Keratinocyte (primary cell): Measurements from ENCODE around the gene SLC30A7.

ENCODE experiments used
- EZH2 ChIP-seq: IDR thresholded peaks from one replicate; pipeline ENCODE4 v1.6.1; 2012; ENCODE audit warnings: inconsistent platforms, mild to moderate bottlenecking, low read length, moderate library complexity
- TF ChIP-seq, protein P1 (sequence below), 3 experiments: IDR thresholded peaks in 1 of 3; conservative IDR thresholded peaks in 1 of 3; optimal IDR thresholded peaks in 1 of 3; 2 replicates in 2 of 3; 3 replicates in 1 of 3; pipeline versions ENCODE3 to v1.5.1; 2011; ENCODE audit warnings: low read length in 3 of 3, mild to moderate bottlenecking in 3 of 3, moderate library complexity in 2 of 3, control low read depth in 1 of 3, inconsistent platforms in 1 of 3; ENCODE audit not compliant: insufficient read depth in 2 of 3; ENCODE audit errors: extremely low read depth in 1 of 3

DNA sequence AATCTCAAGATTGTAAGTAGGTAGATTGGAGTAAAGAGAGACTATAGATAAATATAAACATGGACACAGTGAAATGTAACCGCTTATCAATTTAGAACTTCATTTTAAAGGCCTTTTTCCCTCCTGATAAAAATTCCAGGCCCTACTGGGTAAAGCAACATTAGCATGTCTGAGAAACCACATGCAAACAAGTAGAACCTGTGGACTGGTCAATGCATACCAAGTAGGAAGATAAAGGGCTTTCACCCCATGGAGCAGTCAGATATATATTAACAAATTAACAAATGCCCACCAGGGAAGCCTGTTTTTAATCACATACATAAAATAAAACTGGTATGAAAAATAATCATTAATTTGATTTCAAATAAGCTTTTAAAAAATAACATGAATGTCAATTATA lies 121.6 kb downstream of the SLC30A7 start:
- TF ChIP-seq, protein P1, sequence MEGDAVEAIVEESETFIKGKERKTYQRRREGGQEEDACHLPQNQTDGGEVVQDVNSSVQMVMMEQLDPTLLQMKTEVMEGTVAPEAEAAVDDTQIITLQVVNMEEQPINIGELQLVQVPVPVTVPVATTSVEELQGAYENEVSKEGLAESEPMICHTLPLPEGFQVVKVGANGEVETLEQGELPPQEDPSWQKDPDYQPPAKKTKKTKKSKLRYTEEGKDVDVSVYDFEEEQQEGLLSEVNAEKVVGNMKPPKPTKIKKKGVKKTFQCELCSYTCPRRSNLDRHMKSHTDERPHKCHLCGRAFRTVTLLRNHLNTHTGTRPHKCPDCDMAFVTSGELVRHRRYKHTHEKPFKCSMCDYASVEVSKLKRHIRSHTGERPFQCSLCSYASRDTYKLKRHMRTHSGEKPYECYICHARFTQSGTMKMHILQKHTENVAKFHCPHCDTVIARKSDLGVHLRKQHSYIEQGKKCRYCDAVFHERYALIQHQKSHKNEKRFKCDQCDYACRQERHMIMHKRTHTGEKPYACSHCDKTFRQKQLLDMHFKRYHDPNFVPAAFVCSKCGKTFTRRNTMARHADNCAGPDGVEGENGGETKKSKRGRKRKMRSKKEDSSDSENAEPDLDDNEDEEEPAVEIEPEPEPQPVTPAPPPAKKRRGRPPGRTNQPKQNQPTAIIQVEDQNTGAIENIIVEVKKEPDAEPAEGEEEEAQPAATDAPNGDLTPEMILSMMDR (optimal IDR thresholded peaks at IDR 0.05 in 1 of 3, IDR thresholded peaks at IDR 0.05 in 1 of 3, conservative IDR thresholded peaks at IDR 0.05 in 1 of 3; ENCODE audit: extremely low read depth in 1 of 3, insufficient read depth in 2 of 3, low read length in 3 of 3) = no peak
- TF ChIP-seq EZH2 = no peak
